ENCODE results near the gene SMARCD3.

The SMARCD3 gene

DNA sequence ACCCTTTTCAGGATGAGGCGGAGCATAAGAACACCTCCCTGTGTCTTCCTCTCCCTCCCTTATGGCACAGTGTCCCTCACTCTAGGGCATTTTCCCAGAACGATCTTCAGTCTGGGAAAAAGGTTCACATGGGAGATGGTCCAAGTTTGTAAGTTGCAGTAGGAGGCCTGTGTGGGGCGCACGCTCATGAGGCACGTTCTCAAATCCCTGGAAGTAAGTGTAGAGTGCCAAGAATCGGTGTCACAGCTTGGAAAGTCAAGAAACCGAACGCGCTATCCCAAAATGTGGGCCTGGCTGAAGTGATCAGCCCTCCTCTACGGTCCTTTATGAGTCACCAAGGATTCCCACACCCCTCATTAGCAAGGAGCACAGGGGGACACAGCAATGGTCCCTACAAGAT is 23.9 kb upstream of the SMARCD3 start:
- no peak for DNase-seq

DNA sequence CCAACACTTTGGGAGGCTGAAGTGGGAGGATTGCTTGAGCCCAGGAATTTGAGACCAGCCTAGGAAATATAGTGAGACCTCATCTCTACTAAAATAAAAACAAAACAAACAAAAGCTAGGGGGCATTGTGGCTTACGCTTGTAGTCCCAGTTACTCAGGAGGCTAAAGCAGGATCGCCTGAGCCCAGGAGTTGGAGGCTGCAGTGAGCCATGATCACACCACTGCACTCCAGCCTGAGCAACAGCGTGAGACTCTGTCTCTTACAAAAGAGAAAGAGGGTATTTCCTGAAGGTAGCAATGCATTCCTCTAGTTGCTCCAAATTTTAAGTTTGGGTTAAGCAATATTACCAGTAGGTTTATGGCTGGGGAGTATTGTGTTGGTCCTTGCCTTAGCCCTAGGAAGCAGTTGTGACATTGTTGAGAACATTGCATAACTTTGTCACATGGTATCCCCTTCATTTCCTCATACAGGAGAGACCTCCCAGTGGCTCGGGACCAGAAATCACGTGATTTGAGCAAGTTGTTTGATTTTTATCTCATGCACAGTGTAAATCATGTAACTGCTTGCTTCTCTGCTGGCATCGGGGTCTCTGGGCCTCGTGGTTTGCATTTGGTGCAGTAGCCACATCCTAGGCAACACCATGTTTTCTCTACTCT is 23.3 kb upstream of the SMARCD3 start:
- no peak for DNase-seq

DNA sequence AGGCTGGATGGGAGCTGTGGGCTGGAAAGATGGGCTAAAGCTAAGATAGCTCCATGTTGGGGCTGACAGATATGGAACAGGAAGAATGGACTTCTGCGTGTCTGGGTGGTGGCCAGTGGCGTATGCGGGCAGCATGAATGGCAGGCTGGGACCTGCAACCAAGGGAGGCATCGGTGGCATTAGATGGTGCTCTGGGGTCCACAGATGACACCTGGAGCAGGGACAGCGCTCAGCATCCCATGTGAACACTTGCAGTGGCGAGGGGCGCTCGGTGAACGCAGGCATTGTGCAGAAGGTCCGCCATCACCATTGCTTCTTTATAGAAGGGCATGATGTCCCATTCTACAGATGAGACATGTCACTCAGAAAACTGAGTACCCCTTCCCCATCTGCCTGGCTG is 21.0 kb upstream of the SMARCD3 start:
- DNase-seq = no peak

DNA sequence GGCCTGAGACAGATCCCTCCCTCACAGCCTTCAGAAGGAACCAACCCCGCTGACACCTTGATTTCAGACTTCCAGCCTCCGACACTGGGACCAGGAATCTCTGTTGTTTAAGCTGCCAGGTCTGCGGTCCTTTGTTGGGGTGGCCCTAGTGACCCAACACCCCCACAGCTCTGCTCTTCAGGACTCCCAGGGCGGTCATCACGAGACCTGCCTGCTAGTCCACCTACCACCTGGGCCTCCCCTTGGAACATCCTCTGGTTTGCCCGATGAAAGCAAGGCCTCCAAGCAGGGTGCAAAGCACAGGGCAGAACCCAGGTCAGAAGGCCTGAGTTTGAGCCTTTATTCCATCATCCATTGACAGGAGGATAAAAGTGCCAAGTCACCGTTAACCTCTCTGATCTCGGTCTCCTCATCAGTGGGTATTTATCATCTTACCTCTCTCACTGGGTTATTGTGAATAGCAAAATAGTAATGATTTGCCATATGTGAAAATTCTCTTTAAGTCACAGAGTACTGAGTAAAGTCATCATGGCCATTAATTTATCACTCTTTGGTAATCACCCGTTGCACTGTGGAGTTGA is 16.9 kb upstream of the SMARCD3 start:
- DNase-seq = no peak

DNA sequence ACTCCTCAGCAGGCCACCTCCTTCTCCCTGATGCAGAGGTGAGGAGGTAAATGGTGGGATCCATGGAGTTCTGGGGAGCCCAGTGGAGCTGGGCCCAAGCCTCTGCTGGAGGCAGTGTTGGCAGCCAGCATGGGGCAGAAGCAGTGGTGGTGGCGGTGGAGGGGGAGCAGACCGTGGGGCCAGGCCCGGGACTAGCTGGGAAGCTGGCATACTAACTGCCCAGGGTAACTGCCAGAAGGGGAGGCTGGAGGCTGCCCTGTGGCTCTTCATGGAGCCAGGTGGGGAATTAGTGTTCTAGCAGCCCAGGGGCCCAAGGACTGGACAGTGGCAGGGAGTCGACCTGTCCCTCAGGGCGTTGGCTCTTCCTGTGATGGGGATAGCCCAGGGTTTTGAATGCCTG is 16.1 kb upstream of the SMARCD3 start:
- no peak for DNase-seq

DNA sequence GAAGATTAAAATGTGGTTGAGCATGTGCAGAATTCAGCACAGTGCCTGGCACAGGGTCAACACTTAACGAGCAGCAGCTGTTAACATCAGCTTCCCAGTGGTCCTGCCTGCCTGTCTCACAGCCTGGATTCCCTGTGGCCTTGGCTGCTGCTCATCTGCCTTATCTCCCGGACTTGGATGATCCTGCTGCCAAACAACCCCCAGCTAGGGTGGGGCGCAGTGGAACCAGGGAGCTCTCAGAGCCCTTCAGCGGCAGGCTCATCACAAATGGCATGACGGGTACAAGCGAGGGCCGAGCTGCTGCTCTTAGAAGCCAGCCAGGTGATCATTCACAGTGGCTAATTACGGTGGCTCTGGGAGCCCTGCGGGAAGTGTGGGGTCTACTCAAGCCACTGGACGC is 13.0 kb upstream of the SMARCD3 start:
- DNase-seq = peak; percentile 13

DNA sequence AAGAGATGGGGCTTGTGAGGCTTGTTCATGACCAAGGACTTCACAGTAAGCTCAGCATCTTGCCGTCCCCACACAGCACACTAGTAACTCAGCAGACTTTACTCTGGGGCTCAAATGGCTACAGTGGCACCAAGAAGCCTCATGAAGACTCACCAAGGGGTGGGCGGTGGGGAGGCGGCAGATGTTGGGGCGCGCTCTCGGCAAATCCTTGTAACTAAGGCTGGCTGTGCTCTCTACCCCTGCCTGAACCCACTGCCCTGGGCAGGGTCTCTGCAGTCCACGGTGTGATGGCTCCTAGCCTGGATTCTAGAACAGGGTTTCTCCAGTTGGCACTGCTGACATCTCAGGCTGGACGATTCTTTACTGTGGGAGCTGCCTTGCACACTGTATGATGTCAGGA is 12.4 kb upstream of the SMARCD3 start:
- DNase-seq = no peak

DNA sequence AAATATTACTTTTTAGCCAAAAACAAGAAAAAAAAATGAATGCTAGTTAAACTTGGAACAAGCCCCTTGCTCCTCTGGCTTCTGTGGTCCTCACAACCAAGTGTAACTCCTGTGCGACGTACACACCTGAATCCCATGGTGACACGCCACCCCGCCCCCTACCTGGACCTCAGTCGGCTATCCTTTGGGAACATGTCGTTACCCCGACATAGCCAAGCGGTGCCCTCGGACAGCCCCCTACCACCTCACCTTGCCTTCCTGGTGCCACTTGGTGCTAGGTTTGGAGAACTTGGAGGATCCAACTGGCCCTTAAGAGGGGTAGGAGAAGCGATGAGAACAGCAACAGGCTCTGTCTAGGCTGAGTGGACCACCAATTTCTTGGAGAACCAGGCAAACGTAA is 12.0 kb upstream of the SMARCD3 start:
- DNase-seq = no peak

DNA sequence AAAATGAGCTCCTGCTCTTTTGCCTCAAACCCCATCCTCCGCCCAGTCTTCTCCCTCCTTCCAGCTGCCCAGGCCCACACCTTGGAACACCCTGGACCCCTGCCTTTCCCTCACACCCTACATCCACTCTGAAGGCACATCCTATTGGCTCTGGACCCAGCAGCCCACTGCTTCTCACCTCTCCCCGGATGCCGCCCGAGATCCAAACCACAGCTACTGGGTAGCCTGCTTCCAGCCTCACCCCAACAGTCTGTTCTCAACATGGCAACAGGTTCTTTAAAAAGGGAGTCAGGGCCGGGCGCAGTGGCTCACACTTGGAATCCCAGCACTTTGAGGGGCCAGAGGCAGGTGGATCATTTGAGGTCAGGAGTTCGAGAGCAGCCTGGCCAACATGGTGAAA is 9.5 kb upstream of the SMARCD3 start:
- DNase-seq = no peak

DNA sequence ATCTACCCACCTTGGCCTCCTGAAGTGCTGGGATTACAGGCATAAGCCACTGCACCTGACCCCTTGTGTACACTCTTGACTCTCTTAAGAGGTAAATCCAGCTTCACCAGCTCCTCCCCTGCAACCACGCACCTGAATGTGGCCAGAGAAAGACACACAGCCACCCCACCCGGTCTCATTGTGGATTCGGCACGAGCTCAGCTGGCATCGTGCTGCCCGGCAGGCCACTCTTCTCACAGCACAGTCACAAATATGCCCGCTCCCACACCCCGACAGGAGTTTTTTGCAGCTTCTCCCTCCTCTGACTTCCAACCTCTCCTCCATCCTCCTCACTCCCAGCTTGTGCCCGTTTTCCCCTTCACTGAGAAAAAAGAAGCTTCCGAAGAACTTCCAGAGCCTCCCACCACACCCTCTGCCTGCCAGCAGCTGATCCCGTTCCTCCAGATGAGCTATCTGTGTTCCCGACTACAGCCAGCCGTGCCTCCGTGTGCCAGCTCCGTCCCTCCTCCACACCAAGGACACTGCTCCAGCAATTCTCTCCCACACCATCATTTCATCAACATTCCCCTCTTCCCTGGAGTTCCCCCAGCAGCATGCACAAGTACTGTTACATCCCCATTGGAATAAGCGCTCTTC is 8.0 kb upstream of the SMARCD3 start:
- no peak for DNase-seq

DNA sequence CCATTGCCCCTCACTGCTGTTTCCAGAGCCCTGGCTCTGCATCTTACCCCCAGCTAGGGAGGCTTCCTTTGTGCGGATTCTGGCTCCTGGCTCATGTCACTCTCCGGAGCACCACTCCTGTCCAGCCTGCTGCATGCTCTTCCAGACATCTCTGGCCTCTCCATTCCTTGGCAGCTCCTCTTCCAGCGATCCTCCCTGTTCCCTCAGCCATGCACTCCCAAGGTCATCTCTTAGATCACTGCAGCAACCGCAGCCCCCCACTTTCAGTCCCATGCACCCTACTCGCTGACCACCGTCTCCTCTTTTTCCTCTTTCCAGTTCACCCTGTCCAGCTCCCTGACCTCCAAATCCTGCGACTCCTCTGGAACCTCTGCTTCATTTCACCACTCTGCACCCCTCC is 6.9 kb upstream of the SMARCD3 start:
- no peak for DNase-seq

DNA sequence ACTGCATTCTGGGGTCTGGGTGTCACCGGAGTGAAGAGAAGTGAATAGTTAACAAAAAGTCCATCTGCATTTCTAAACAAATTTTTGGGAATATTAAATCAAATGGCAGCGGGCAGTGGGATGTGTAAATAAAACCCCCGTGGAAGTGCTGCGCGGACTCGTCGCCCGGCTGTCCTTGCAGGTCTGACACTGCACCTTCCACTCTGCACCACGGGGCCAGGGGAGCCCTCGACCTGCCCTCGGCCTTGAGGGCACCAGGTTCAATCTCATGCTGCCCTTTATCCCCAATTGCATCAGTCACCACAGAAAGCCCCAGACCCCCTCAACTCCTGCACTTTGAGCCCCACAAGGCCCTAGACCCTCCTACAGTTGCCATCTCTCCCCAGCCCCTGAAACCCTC is 6.4 kb upstream of the SMARCD3 start:
- DNase-seq = no peak

DNA sequence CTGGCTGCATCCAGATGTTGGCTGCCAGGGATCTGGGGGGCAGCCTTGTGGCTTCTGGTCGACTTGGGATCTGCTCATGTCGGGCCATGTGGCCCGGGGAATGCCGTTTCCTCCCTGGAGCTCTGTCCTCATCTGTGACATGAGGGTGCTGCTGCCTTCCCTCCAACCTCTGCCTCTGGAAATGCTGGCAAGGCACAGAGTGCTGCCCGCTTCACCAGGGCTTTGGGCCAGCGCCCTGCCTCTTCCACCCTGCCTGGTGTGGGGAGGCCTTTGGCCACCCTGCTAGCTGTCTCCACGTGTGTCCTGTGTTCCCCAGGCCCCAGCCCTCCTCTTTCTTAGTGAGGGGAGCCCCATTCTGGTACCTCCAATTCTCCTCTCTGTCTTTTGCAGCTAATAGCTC is 5.8 kb upstream of the SMARCD3 start:
- no peak for DNase-seq

DNA sequence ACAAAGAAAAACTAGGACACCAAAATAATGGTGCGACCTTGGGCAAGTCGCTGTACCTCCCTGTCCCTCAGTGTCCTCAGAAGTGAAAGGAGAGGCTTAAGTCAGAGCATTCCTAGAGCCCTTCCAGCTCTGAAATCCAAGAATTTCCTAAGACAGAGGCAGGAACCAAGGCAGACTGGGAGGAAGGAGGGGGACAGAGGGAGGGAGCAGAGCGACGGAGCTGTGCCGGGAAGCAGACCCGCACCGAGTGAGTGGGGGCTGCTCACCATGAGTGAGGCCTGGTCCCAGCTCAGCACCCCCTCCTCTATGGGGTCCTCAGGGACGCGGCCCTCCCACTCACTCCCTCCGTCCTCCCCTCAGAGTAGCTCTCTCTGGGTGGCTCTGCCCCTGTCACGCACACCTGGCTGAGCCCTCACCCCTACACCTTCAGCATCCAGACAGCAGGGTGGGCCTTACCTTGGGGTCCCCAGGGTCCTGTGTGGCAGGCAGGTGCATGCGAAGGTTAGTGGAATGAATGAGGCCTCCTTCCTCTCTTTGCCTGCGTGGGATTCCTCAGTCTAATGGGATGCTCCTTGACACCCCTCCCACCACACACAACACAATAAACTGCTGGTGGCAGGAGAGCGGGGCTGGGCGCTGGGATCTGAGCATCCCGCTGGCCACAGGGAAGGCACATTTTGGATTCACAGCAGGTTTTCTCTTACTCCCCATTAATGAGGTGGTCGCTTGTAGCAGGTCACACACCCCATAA is 4.6 kb upstream of the SMARCD3 start:
- DNase-seq = no peak

DNA sequence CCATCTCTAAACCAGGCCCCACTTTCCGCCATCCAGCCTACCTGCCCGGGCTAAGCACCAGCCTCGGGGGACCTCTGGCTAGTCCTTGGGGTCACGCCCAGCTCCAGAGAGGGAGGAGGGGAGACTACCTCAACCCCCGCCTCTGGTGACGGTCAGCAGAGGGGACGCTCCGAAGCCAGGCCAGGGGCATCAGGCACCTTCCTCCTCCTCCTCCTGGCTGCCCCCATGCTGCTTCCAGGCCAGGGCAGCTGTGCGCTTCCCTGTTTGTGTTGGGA is 4.0 kb upstream of the SMARCD3 start:
- DNase-seq = no peak

DNA sequence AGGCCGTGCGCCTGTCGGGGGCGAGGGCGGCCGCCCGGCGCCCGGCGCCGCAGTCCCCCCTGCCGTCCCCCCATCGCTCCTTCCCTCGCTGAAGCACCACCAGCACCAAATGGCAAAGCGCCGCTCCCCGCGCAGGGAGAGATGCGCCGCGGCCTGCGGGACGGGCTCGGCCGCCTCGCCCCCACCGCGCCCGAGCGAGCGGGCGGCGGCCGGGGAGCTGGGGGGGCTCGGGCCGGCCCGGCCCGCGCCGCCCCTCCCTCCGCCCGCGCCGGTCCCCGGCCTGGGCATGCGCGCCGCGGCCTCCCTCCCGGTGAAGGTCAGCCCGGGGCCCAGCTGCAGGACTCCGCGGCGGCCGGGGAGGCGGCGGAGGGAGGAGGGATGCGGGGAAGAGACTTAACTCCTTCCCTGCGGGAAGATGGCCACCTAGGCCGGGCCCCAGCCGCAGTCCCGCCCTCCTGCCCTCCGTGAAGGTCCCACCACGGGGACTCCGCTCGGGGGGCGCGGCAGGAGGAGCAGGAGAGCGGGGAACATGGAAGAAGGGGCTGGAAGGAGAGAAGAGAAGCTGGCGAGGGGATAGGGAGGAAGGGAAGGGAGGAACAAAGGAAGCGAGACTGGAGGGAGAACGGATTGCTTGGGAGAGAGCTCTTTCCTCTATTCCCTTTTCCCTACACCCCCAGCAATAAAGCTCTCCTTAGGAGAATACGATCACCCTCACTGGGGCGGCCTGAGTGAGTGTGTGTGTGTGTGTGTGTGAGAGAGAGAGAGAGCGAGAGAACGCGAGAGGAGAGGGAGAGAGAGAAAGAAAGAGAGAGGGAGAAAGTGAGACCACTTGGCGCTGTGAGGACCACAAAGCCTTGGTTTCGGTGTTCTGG is 3.4 kb upstream of the SMARCD3 start:
- DNase-seq = peak; percentile 66

DNA sequence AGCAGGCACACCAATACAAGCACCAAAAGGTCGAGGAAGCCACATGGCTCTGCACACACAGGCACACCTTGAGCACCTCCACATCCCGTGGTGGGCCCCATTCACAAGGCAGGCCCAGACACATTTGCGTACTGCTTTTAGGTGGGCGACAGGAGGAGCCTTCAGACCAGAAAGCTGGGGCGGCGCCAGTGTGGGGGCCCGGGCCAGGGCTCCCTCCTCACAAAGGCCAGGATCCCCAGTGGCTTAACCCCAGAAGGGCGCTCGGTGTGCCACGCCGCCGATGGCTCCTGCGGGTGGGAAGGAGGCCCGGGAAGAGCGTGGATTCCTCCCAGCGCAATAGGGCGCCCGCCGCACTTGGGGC is 2.8 kb upstream of the SMARCD3 start:
- no peak for DNase-seq

DNA sequence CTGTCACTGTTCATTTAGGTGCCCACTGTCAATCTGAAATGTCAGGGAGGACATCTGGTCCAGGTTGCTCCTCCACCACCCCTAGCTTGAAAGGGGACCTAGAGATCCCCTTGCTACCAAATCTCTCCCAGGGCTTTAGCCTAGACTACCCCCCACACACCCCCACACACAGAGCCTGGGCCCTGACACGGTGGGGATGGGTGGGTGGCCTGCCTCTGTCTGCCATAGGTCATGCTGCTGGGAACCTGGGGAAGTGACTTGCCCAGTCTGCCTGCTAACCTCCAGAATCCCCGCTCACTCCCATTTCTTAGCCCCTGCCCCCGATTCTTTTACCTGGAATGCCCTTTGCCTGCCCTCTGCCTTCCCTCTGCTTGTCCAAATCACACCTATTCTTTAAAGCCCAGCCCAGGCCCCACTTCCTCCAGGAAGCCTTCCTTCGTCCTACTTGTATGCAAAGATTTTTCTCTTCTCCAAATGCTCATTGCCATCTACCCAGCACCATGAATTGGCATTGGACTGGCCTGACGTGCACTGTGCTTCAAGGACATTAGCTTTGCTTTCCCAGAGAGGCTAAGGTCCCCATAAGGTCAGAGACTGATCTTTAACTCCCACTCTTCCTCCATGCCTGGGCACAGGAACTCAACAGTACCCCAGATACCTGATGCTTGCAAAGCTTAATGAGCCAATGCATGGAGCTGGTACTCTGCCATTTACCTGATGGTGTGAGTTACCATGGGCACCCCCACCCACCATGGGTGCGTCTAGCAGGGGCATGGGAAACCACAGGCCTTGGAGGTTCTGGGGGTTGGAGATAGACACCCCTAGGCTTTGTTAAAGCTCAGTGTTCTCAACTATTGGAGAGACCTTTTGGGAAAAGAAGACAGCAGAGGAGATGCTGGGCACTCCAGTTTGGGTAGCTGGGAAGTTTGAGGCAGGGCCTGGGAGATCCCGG is 2.0 kb upstream of the SMARCD3 start:
- no peak for DNase-seq

DNA sequence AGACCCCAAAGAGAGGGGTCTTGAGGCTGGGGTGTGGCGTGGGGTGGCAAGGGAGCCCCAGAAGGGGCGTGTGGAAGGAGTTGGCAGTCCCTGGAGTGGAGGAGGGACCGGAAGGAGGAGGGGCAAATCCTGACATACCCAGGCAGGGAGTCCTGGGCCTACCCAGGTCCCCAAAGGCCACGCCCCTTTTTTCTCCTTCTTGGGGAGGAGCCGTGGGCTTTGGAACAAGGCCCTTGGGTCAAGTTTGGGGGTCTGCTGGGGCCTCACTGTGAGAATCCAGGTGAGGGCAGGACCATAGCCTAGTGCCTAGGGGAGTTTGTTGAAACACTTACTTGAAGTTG is 1.2 kb upstream of the SMARCD3 start:
- no peak for DNase-seq

DNA sequence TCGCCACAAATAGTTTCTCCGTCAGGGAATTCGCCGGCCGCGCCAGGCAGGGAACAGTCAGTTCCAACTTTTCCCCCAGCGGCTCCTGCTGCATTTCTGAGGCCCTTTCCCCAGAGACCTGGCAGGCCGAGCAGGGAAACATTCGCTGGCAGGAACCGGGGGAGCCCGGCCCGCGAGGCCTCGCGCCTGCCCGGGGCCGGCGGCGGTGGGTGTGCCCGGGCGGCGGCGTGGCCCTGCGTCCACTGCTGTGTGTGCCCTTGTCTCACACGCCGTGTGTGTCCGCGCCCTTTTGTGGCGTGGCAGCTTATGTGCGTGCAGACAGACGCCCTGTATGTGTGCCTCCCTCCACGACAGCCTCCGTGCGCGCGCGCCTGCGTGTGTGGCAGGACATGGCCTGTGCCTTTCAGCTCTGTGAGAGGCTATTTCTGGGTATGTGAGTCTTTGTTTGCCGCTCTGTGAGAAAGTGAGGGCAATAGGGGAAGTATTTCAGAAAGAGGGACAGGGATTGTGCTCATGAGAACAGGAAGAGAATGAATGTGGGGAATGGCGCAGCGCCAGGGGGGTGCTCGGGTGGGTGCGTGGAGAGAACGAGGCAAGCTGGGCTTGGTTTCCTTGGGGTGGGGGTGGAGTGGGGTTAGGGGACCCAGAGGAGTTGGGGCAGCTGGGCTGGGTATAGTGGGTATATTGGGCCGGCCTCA is 689 bp upstream of the SMARCD3 start:
- DNase-seq = no peak

DNA sequence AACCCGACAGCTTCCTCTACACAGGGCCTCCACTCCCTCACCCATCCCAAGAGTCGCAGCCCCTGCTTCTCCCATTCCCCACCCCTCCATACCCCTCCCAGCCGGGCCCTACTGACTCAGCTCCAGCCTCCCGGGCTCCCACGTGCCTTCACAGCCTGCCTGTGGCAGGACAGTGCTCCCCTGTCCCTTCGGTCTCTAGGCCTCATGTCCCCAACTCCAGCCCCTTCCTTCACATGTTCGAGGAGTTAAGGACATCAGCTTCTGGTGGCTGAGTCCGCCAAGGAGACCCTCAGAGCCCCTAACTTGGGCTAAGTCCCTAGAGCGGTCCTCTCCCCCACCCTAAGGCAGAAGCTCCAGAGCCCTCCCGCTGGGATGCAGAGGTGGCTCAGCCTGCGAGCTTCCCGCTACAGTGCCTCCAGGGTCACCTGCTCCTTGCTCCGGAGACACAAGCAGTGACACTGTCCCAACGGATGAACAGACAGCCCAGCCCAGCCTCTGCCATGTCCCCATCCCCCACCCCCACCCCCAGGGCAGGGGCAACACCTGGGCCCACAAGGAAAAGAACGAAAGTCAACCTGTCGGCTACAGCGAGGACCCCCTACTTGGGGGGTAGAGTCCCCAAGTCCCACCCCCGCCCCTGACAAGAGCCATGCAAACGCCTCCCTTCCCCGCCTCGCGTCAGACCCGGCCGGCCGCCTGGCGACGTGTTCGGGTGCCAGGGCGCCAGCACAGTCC is 716 bp downstream of the SMARCD3 start:
- DNase-seq = no peak
